ENCODE results near the gene FNDC11.
A peak's percentile ranks its signal among the peaks of the same experiment; 100 is the strongest.
"Not testable (repeated sequence)": the region's sequence is repeated elsewhere in the genome, so short reads cannot be mapped to it uniquely, and the experiment has no call there.

FNDC11 gene

DNA sequence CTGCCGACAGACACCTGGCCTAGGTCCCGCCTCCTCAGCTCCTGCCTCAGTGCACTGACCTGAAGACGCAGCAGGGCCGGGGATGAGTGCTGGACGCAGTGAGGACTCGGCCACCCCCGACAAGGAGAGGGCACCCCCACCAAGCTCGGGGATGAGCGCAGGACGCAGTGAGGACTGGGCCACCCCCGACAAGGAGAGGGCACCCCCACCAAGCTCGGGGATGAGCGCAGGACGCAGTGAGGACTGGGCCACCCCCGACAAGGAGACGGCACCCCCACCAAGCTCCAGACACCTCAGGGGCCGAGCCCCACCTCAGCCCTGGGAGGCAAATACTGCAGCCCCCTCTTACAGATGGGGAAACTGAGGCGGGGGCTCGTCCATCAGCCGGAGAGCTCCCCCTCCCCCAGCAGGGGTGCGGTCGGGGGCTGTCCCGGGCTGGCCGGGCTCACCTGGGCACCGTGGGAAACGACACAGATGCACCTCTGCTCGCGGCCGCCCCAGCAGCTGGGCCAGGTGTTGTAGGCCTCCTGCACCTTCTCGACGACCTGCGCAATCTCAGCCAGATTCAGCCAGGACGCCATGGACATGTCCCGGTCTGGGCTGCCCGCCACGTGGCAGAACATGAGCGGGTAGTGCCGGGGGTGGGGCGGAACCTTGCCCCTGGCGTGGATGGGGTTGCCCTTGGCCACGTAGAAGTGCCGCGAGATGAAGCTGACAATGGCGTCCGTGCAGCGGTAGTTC is 12.6 kb downstream of the FNDC11 start:
- no peak for DNase-seq (ENCODE audit: low read depth in 3 of 3)

- no peak for DNase-seq (ENCODE audit: low read depth in 3 of 3)
Measured at GRCh38 chr20:63567136-63567385, 13.1 kb downstream of the FNDC11 start.

- DNase-seq (ENCODE audit: low read depth in 3 of 3): peak in 1 of 3 experiments; percentile 51
Measured at GRCh38 chr20:63567386-63568169, 13.6 kb downstream of the FNDC11 start.

- no peak for DNase-seq (ENCODE audit: low read depth in 3 of 3)
Measured at GRCh38 chr20:63568170-63568981, 14.4 kb downstream of the FNDC11 start.

- DNase-seq (ENCODE audit: low read depth in 3 of 3): no peak
Measured at GRCh38 chr20:63568986-63569949, 15.3 kb downstream of the FNDC11 start.

GRCh38 chr20:63570281-63571086 is 16.5 kb downstream of the FNDC11 start:
- no peak for DNase-seq (ENCODE audit: low read depth in 3 of 3)

GRCh38 chr20:63571087-63571478 is 17.1 kb downstream of the FNDC11 start:
- not testable (repeated sequence) for DNase-seq (ENCODE audit: low read depth in 3 of 3)

DNA sequence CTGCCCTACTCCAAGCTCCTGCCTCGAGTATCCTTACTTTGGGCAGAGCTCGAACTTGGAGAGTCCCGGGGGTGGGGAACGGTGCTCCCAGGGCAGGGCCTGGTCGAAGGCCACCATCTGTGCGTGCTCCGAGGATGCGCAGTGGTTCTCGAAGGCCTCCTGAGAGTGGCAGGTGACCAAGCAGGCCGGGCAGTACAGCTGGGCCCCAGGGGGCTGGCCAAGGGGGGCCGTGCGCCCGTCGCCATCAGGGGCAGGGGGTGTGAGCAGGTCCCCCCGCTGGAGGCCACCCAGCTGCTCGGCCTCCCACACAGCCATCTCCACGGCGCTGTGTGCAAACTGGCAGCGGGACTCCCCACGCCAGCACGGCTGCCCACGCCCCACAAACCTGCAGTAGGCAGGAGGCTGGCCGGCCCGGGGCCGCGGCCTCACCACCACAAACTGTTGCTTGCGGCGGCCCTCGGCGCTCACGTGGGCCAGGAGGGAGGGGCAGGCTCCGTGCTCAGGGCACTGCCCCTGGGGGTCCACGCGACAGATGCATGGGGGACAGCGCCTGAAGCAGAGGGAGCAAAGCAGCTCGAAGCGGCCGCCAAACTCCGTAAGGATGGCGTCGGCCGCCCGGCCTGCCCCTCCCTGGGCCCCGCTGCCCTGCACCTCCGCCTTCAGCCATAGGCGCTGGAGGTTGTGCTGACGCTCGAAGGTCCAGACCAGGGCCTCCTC is 18.3 kb downstream of the FNDC11 start:
- no peak for DNase-seq (ENCODE audit: low read depth in 3 of 3)

DNA sequence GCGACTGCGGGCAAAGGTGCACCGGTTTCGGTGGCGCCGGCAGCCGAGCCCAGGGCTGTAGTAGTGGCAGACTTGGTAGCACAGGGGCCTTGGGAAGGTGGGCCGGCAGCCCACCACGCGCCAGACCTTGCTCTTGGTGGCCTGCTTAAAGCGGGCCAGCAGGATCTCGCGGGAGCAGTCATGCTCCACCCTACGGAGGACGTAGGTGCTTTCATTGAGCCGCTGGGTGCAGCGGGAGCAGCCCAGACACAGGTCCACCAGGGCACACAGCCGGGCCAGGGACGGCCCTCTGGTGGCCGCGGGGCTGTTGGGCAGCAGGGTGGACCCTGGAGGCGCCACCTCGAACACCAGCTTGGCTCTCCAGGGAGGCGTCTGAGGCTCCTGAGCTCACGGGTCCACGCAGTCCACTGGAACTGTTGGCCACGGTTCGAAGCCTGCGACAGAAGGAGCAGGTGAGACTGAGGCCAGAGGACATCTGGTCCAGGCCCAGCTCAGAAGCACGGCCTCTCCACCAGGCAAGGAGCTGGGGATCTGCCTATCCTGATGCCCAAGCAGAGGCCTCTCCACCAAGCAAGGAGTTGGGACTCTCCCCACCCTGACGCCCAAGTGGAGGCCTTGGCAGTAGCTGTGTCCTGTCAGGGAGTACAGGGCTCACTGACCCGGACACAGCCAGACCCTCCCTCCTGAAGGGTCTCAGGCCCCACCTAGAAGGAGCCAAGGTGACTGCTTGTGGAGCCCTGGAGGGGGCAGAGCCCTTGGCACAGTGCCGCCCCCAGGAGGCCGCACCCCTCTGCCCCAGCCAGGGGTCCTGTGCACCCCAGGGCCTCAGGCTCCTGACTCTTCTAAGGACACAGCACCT is 19.1 kb downstream of the FNDC11 start:
- no peak for DNase-seq (ENCODE audit: low read depth in 3 of 3)

- DNase-seq (ENCODE audit: low read depth in 3 of 3): no peak
Measured at GRCh38 chr20:63573647-63574131, 19.7 kb downstream of the FNDC11 start.

GRCh38 chr20:63574156-63574828 is 20.3 kb downstream of the FNDC11 start, which contains the start of gene HELZ2:
TSS of gene HELZ2 (minus strand) at chr20:63574239. CDS start at chr20:63572385, 1,854 bp downstream.
- DNase-seq (ENCODE audit: low read depth in 3 of 3): peak in 1 of 3 experiments; percentile 41

GRCh38 chr20:63574829-63575743 is 21.1 kb downstream of the FNDC11 start:
- no peak for DNase-seq (ENCODE audit: low read depth in 3 of 3)

DNA sequence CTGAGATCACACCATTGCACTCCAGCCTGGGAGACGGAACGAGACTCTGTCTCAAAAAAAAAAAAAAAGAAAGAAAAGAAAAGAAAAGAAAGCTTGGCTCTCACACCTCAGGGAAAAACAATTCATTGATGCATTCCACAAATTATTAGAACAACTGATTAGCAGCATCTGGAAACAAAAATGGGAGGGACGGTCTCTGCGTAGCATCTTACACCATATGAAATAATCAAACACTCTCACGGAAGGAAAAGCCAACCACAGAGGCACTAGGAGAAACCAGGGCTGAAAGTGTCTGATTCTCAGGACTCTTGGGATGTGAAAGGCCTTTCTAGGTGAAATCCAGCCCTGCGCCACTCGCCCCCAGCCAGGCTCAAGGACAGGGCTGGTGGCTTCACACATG is 22.4 kb downstream of the FNDC11 start:
- no peak for DNase-seq (ENCODE audit: low read depth in 3 of 3)

- no peak for DNase-seq (ENCODE audit: low read depth in 3 of 3)
Measured at GRCh38 chr20:63577317-63577894, 23.4 kb downstream of the FNDC11 start.

DNA sequence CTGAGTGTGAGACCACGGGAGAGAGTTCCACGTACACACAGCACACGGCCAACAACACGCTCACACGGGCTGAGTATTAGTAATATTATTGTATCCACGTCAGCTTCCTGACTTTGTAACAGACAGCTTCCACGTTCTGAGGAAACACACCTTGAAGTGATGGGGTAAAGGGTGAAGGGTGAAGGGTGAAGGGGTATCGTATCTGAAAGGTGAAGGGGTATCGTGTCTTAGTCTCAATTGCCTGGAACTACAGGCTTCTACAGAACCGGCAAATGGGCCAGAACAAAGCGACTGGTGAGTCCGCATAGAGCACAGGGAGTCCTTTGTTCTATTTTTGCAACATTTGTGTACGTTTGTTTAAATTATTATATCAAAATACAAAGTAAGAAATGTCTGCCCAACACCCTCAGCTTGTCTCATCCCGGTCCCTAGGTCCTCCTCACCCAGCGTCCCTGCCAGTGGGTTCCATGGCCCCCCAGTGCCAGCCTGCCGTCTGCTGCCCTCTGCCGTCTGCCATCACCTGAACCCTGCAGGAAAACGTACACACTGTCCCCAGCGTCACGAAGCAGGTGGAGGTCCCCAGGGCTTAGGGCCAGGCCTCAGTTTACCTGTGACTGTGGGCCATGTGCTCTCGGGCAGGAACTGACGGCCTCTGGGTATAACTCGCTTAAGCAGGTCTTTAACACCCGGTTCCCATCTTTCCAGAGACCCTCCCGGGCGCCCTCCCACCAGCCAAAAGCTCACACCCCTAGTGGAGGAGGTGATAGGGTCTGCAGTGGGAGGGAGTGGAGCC is 24.5 kb downstream of the FNDC11 start:
- DNase-seq (ENCODE audit: low read depth in 3 of 3): no peak

All from stimulated activated CD4-positive, alpha-beta T cell treated with anti-CD3 and anti-CD28 coated beads, TNF-alpha, amount 100 ng/mL, for 24 hours (primary cell).